ENCODE results near the gene R3HDM2. TPM values are rescaled to one million over a fixed set of nuclear protein-coding genes. Genes with fewer than 3 reads are reported as not detected.

The R3HDM2 gene
- total RNA-seq, 4 donors from 2014 or later: 43.4 to 97.6 (median 65.1) TPM

DNA sequence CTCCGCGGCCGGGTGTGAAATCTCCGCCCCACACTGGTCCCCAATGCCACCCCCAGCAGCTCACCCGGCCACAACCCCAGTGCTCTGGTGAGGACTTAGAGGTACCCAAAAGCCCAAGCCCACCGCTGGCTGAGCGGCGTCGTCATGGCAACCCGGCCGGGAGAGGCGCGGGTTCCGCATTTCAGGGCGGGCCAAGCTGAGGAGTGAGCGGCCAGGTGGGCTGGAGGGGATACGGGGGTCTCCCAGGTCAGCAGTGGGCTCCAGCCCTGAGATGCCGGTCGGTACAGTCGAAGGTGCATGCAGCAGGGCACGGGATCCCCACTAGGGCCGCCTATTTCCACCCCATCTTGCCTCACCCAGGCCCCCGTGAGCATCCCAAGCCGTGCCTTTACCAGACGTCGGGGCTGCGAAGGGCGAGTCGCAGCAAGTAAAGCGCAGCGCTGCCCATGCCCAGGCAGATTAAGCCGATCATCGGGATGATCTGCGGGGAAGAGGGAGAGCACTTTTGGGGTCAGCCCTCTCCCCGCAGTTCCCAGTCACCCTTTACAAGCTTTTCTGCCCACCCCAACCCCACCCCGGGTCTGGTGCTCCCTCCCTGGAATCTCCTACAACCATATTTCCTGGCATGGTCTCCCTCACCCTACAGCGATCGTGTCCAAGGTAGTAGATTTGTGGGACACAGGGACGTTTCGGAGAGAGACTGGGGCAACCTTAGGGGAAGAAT, 194.5 kb downstream of the R3HDM2 start:
- no peak for DNase-seq (ENCODE audit: low spot score in 2 of 2)
- Histone ChIP-seq H3K4me1 (peaks cover 74% of the 10 kb centered on the region), H3K9me3 (no peaks in the 10 kb centered on the region), H3K36me3 (peaks cover 33% of the 10 kb centered on the region), H3K4me3 (peak overlapping the region; percentile 31), H3K27me3 (peaks cover 39% of the 10 kb centered on the region), H3K27ac (peak overlapping the region; percentile 28)
- TF ChIP-seq, protein P1, sequence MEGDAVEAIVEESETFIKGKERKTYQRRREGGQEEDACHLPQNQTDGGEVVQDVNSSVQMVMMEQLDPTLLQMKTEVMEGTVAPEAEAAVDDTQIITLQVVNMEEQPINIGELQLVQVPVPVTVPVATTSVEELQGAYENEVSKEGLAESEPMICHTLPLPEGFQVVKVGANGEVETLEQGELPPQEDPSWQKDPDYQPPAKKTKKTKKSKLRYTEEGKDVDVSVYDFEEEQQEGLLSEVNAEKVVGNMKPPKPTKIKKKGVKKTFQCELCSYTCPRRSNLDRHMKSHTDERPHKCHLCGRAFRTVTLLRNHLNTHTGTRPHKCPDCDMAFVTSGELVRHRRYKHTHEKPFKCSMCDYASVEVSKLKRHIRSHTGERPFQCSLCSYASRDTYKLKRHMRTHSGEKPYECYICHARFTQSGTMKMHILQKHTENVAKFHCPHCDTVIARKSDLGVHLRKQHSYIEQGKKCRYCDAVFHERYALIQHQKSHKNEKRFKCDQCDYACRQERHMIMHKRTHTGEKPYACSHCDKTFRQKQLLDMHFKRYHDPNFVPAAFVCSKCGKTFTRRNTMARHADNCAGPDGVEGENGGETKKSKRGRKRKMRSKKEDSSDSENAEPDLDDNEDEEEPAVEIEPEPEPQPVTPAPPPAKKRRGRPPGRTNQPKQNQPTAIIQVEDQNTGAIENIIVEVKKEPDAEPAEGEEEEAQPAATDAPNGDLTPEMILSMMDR (IDR thresholded peaks at IDR 0.05): no peak
- TF ChIP-seq EP300 (IDR thresholded peaks at IDR 0.05) (no peak), POLR2AphosphoS5 (IDR thresholded peaks at IDR 0.05) (no peak), POLR2A (IDR thresholded peaks at IDR 0.05) (no peak)
- 22% methylated on average over 20 of the region's 40 CpGs for WGBS

DNA sequence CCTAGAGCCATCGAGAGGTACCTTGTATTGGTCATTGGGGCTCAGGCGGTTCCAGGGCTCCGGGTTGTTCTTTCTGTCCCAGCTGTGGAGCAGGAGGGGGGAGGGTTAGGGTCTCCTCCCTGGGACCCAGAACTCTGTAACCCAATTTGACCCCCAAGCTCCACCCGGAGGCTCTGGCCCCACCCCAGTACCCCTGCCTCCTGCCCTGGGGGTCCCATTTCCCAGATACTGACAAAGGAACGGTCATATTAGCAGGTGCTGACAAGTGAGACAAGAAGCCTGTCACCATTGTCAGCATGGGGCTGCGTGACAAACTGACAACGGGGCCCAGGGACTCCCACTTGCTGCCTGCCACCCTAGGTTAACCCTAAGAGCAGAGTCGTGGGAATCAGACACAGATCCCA, 195.1 kb downstream of the R3HDM2 start:
- WGBS: 28% methylated on average over 6 of the region's 8 CpGs
- Histone ChIP-seq H3K27me3 (peaks cover 33% of the 10 kb centered on the region), H3K4me3 (peak overlapping the region; percentile 31), H3K27ac (no peak overlapping the region), H3K4me1 (peaks cover 74% of the 10 kb centered on the region), H3K36me3 (peaks cover 36% of the 10 kb centered on the region), H3K9me3 (no peaks in the 10 kb centered on the region)
- TF ChIP-seq POLR2AphosphoS5 (IDR thresholded peaks at IDR 0.05) (no peak), EP300 (IDR thresholded peaks at IDR 0.05) (no peak), POLR2A (IDR thresholded peaks at IDR 0.05) (no peak)
- TF ChIP-seq, protein P1 (IDR thresholded peaks at IDR 0.05): no peak
- DNase-seq (ENCODE audit: low spot score in 2 of 2): no peak

DNA sequence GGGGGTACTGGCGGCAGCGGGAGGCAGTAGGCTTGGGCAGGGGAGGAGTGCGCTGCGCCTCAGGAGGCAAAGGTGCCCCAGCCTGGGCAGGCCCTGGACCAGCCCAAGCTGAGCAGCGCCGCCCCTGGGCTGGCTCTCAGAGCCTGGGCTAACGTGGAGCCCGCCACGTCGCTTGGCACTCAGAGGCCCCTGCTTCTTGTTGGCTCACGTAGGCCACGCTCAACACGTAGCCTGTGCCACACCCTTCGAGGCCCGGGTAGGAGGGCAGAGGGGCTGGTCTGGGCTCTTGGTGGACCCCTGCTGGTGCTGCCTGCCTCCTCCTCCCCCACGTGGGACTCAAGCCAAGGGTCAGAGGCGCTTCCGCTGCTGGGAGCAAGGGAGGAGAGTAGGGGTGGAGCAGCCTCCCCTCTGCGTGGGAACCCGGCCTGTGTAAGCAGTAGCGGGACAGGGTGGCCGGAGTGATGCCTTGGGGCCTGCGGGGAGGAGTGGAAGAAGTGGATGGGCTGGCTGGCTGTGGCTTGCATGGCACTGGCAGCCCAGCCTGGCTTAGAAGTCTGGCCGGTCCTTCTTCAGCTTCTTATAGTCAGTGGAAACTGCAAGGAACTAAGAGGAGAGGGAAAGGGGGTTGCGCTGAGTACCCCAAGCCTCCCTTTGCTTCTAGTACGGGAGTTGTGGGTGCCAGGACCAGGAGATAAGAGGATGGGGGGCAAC, 195.7 kb downstream of the R3HDM2 start:
- peak in 1 of 2 donors; percentile 74 for DNase-seq (ENCODE audit: low spot score in 2 of 2)
- Histone ChIP-seq H3K27me3 (peaks cover 27% of the 10 kb centered on the region), H3K27ac (peak overlapping the region; percentile 33), H3K9me3 (no peaks in the 10 kb centered on the region), H3K4me3 (peak overlapping the region; percentile 31), H3K4me1 (peaks cover 74% of the 10 kb centered on the region), H3K36me3 (peaks cover 36% of the 10 kb centered on the region)
- 29% methylated on average over 26 of the region's 26 CpGs for WGBS
- TF ChIP-seq EP300 (IDR thresholded peaks at IDR 0.05) (no peak), POLR2AphosphoS5 (IDR thresholded peaks at IDR 0.05) (no peak), POLR2A (IDR thresholded peaks at IDR 0.05) (no peak)
- TF ChIP-seq, protein P1 (IDR thresholded peaks at IDR 0.05): no peak

DNA sequence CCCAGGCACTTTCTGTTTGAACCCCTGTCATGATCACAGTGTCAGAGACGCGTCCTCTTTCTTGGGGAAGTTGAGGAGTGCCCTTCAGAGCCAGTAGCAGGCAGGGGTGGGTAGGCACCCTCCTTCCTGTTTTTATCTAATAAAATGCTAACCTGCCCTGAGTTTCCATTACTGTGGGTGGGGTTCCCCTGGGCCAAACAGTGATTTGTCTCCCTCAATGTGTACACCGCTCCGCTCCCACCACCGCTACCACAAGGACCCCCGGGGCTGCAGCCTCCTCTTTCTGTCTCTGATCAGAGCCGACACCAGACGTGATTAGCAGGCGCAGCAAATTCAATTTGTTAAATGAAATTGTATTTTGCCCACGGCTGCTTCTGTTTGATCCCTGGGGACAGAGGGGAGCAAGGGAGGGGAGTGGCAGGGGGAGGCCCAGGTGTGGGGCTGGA, 196.2 kb downstream of the R3HDM2 start:
- 50% methylated on average over 10 of the region's 10 CpGs for WGBS
- peaks cover 36% of the 10 kb centered on the region for H3K36me3 ChIP-seq
- peaks cover 21% of the 10 kb centered on the region for H3K27me3 ChIP-seq
- DNase-seq (ENCODE audit: low spot score in 2 of 2): no peak
- H3K27ac ChIP-seq: peak overlapping the region; percentile 33
- H3K4me3 ChIP-seq: no peak overlapping the region
- no peak for TF ChIP-seq EP300 (IDR thresholded peaks at IDR 0.05)
- TF ChIP-seq POLR2AphosphoS5 (IDR thresholded peaks at IDR 0.05): no peak
- no peak for TF ChIP-seq POLR2A (IDR thresholded peaks at IDR 0.05)
- TF ChIP-seq, protein P1 (IDR thresholded peaks at IDR 0.05): no peak
- no peaks in the 10 kb centered on the region for H3K9me3 ChIP-seq
- H3K4me1 ChIP-seq: peaks cover 74% of the 10 kb centered on the region

DNA sequence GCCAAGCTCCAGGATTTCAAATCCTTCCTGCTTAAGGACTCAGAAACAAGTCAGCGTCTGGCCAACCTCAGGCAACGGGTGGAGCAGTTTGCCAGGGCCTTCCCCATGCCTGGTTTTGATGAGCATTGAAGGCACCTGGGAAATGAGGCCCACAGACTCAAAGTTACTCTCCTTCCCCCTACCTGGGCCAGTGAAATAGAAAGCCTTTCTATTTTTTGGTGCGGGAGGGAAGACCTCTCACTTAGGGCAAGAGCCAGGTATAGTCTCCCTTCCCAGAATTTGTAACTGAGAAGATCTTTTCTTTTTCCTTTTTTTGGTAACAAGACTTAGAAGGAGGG, 196.6 kb downstream of the R3HDM2 start:
- no peak overlapping the region for H3K27ac ChIP-seq

More for the DNA sequence above, 196.6 kb downstream of the R3HDM2 start:
- H3K4me3 ChIP-seq: no peak overlapping the region
- peaks cover 36% of the 10 kb centered on the region for H3K36me3 ChIP-seq
- no peaks in the 10 kb centered on the region for H3K9me3 ChIP-seq
- TF ChIP-seq, protein P1 (IDR thresholded peaks at IDR 0.05): no peak
- TF ChIP-seq POLR2A (IDR thresholded peaks at IDR 0.05): no peak
- 56% methylated on average over 2 of the region's 3 CpGs for WGBS
- peaks cover 18% of the 10 kb centered on the region for H3K27me3 ChIP-seq
- no peak for DNase-seq (ENCODE audit: low spot score in 2 of 2)
- H3K4me1 ChIP-seq: peaks cover 74% of the 10 kb centered on the region

Measured in suprapubic skin (tissue), 4 donors.